Activated CD8-positive, alpha-beta T cell treated with anti-CD3 and anti-CD28 coated beads, Interleukin-2, amount 10 ng/mL, durations not matched to agents 7 days and 5 days (primary cell): ENCODE data around the gene KDELR3. TPM values are rescaled to one million over a fixed set of nuclear protein-coding genes. Genes with fewer than 3 reads are reported as not detected.

Experiments
- ATAC-seq: fragments of 150-1000 bp; cut with Tn5 transposase; one replicate; pipeline ENCODE4 v1.10.0; 2021; ENCODE audit warnings: moderate library complexity
- CTCF ChIA-PET: fragments of 350-600 bp; sonication (Branson Sonifier 250); formaldehyde crosslinking; loops from one replicate; lab custom pipeline; 2021; ENCODE audit warnings: antibody characterized with exemption; lab: Charles Lee
- POLR2A ChIA-PET: fragments of 350-600 bp; sonication (Branson Sonifier 250); formaldehyde crosslinking; loops from one replicate; lab custom pipeline; 2021; ENCODE audit warnings: antibody characterized with exemption; lab: Charles Lee
- DNase-seq: peaks from one replicate; pipeline ENCODE4 v3.0.0-alpha.2; 2020
- H3K27ac Mint-ChIP-seq: one replicate; pipeline ENCODE4 v1.8.0; 2021; ENCODE audit warnings: mild to moderate bottlenecking, mixed read lengths
- H3K27me3 Mint-ChIP-seq: one replicate; pipeline ENCODE4 v1.8.0; 2021; ENCODE audit warnings: low read depth, mixed read lengths
- H3K36me3 Mint-ChIP-seq: one replicate; pipeline ENCODE4 v1.8.0; 2021; ENCODE audit warnings: low read depth, mixed read lengths
- H3K4me1 Mint-ChIP-seq: one replicate; pipeline ENCODE4 v1.8.0; 2021; ENCODE audit warnings: low read depth, mixed read lengths
- H3K4me3 Mint-ChIP-seq: one replicate; pipeline ENCODE4 v1.8.0; 2021; ENCODE audit warnings: mild to moderate bottlenecking, mixed read lengths
- H3K9me3 Mint-ChIP-seq: one replicate; pipeline ENCODE4 v1.8.0; 2022; ENCODE audit warnings: mixed read lengths; ENCODE audit not compliant: insufficient read depth
- total RNA-seq, 2 experiments: library from RNA; stranded (reverse); gene quantifications; one replicate each; pipeline ENCODE4 v1.2.3, GENCODE V29; 2021

The KDELR3 gene
- total RNA-seq, 2 experiments from 2014 or later, result 0.99 to 1.0 TPM

DNA sequence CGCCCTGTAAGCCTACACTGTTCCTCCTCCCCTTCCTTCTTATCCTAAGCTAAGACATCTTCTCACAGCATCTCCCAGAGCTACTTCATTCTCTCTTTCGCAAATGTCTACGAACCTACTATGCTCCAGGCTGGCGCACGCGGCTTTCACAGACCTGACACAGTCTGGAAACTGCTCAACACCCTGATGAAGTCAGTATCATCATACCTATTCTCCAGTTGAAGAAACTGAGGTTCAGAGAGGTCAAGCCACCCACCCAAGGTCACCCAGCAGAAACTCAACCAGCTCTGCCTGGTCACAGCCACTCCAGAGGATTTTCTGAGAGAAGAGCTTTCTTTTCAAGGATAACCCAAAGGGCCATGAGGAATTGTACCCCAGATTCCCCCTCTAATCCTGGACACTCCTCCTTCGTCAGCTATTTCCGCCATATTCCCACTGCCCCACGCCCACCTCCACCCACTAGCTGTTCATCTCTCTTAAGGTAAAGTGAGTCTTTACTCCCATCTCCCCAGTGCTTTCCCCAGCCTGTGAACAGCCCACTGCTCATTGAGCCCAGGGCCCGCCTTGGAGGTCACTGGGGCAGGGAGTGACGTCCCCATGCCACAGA lies 14.7 kb upstream of the KDELR3 start:
- Mint-ChIP-seq H3K36me3 (peaks cover 2% of the 10 kb centered on the region), H3K4me1 (peaks cover 11% of the 10 kb centered on the region), H3K9me3 (no peaks in the 10 kb centered on the region), H3K4me3 (no peak overlapping the region), H3K27me3 (peaks cover 45% of the 10 kb centered on the region), H3K27ac (no peak overlapping the region)
- ATAC-seq, result no peak
- ChIA-PET CTCF (no interaction called here), POLR2A (interaction anchor here (0.6 kb wide), 1 partner anchor 28 kb away, joined by 5 read pairs; no protein-coding TSS in a partner anchor)
- no peak for DNase-seq

GRCh38 chr22:38453996-38454352 lies 13.9 kb upstream of the KDELR3 start:
- Mint-ChIP-seq H3K9me3 (no peaks in the 10 kb centered on the region), H3K36me3 (peaks cover 2% of the 10 kb centered on the region), H3K4me3 (no peak overlapping the region), H3K4me1 (peaks cover 11% of the 10 kb centered on the region), H3K27ac (no peak overlapping the region), H3K27me3 (peaks cover 51% of the 10 kb centered on the region)
- ChIA-PET POLR2A (interaction anchor here (0.9 kb wide), 1 partner anchor 8 kb away, joined by 3 read pairs; no protein-coding TSS in a partner anchor), CTCF (no interaction called here)
- ATAC-seq (peak; percentile 5), DNase-seq (no peak)

DNA sequence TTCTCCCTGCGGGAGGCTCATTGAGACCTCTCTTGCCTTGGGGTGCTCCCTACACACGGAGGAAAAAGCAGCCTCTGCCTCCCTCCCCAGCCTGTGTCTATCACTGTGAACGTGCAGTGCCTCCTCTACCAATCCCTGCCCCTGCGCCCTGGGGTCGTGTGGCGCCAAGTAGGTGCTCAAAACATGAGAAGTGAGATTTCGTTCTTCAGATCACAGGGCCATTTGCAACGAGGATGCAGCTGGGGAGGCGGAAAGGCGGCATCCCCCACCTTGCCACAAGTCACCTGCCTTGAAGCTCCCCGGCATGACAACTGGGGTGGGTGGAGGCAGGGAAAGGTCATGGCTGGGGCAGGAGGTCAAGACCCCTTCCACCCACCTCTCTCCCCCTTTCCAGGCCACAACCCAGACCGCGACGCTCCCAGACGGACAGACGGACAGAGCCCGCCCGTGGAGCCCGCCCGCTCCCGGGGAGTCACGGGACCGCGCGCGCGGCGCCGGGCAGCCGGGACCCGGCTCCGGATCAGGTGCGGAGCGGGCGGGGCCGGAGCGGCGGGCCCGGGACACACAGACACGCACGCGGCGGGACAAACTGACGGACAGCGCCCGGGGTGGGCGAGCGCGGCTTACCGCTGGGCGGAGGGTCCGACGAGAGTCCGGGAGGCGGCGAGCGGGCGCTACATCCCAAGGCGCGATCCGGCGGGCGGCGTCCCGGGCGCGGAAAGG lies 13.4 kb upstream of the KDELR3 start:
- Mint-ChIP-seq H3K27ac (no peak overlapping the region), H3K27me3 (peaks cover 56% of the 10 kb centered on the region), H3K36me3 (peaks cover 2% of the 10 kb centered on the region), H3K4me3 (peak overlapping the region; percentile 57), H3K4me1 (peaks cover 11% of the 10 kb centered on the region), H3K9me3 (no peaks in the 10 kb centered on the region)
- DNase-seq (peak; percentile 32), ATAC-seq (peak; percentile 40)
- POLR2A ChIA-PET, result interaction anchor here (0.9 kb wide), 1 partner anchor 8 kb away, joined by 3 read pairs; no protein-coding TSS in a partner anchor
- CTCF ChIA-PET, result no interaction called here

GRCh38 chr22:38455076-38455529 lies 12.8 kb upstream of the KDELR3 start, which contains the start of gene KCNJ4:
Gene KCNJ4, minus strand, starts transcription at chr22:38455199. Its CDS starts 27,067 bp downstream, at chr22:38428132.
- Mint-ChIP-seq H3K27ac (no peak within 1 kb of the TSS), H3K4me1 (peaks cover 11% of the 10 kb centered on the region), H3K4me3 (peak within 1 kb of the TSS; percentile 57), H3K27me3 (peaks cover 56% of the 10 kb centered on the region), H3K36me3 (peaks cover 2% of the 10 kb centered on the region), H3K9me3 (no peaks in the 10 kb centered on the region)
- ChIA-PET CTCF (no interaction called here), POLR2A (interaction anchor here (0.9 kb wide), 1 partner anchor 9 kb away, joined by 3 read pairs; no protein-coding TSS in a partner anchor)
- no peak for ATAC-seq
- DNase-seq, result no peak

DNA sequence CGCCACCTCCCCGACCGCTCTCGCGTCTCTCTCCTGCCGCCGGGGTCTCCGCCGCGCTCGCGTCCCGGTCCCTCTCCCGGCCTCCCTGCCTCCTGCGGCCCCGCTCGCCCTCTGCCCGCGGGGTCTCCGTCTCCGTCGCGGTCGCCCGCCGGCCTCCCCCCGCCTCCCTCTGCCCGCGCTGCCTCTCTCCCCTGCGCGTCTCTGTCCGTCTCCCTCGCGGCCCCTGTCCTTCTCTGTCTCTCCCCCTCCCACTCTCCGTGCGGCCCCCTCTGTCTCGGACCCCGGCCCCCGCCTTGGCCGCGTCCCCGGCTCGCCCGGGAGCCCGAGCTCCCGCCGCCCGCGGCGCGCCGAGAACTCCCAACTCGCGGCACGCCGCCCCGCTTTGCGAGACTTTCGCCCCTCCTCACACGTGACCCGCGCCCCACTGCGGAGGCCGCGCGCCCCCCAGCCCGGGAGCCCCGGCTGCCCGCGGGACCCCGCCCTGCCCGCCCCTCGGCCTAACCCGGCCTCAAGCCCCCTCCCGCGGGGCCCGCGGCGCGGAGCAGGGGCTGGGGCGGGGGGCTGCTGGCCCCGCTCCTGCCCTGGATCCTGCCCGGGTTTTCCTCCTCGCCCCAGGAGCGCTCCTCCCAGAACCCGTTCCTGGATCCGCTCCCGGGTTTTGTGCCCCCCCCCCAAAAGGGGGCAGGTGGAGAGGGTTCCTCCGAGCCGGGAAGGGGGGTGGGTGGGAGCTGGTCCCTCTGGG lies 12.2 kb upstream of the KDELR3 start:
- CTCF ChIA-PET, result no interaction called here

GRCh38 chr22:38456272-38456835 lies 11.5 kb upstream of the KDELR3 start:
- H3K4me3 Mint-ChIP-seq, result peak overlapping the region; percentile 41
- H3K4me1 Mint-ChIP-seq, result peaks cover 11% of the 10 kb centered on the region

More for the DNA sequence above, 12.2 kb upstream of the KDELR3 start:
- H3K36me3 Mint-ChIP-seq, result peaks cover 2% of the 10 kb centered on the region
- H3K27me3 Mint-ChIP-seq, result peaks cover 57% of the 10 kb centered on the region
- H3K4me3 Mint-ChIP-seq, result no peak overlapping the region
- ATAC-seq (no peak), DNase-seq (no peak)
- H3K4me1 Mint-ChIP-seq, result peaks cover 11% of the 10 kb centered on the region
- POLR2A ChIA-PET, result no interaction called here
- no peaks in the 10 kb centered on the region for H3K9me3 Mint-ChIP-seq
- no peak overlapping the region for H3K27ac Mint-ChIP-seq

GRCh38 chr22:38456841-38457699 lies 10.8 kb upstream of the KDELR3 start:
- H3K4me3 Mint-ChIP-seq, result no peak overlapping the region
- peaks cover 69% of the 10 kb centered on the region for H3K27me3 Mint-ChIP-seq
- DNase-seq, result no peak
- no peaks in the 10 kb centered on the region for H3K9me3 Mint-ChIP-seq
- peaks cover 2% of the 10 kb centered on the region for H3K36me3 Mint-ChIP-seq
- H3K4me1 Mint-ChIP-seq, result peaks cover 19% of the 10 kb centered on the region
- no peak overlapping the region for H3K27ac Mint-ChIP-seq
- ATAC-seq, result no peak
- ChIA-PET CTCF (no interaction called here), POLR2A (no interaction called here)

More at GRCh38 chr22:38456272-38456835, 11.5 kb upstream of the KDELR3 start:
- POLR2A ChIA-PET, result no interaction called here
- ATAC-seq (no peak), DNase-seq (no peak)
- Mint-ChIP-seq H3K36me3 (peaks cover 2% of the 10 kb centered on the region), H3K27me3 (peaks cover 62% of the 10 kb centered on the region), H3K9me3 (no peaks in the 10 kb centered on the region), H3K27ac (no peak overlapping the region)
- CTCF ChIA-PET, result no interaction called here

DNA sequence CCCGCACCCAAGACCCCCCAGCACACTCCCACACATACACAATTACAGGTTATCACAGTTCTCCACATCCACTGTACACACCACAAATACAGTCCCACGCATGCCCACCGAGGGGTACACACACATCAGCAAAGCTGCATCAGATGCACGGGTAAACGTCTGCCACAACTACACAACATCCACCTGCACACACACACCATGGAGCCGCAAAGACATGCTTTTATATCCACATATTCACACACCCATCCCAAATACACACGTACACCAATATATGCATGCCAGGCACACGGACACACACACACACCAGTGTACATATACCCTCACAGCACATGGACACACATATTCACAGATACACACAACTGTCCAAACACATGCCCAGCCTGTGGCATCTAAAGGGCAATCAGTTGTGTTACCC lies 7.5 kb upstream of the KDELR3 start:
- Mint-ChIP-seq H3K4me3 (no peak overlapping the region), H3K36me3 (no peaks in the 10 kb centered on the region), H3K27ac (no peak overlapping the region), H3K4me1 (peaks cover 23% of the 10 kb centered on the region), H3K27me3 (peaks cover 76% of the 10 kb centered on the region), H3K9me3 (no peaks in the 10 kb centered on the region)
- ChIA-PET POLR2A (no interaction called here), CTCF (interaction anchor here (0.8 kb wide), 1 partner anchor 41 kb away, joined by 3 read pairs; no protein-coding TSS in a partner anchor)
- DNase-seq (no peak), ATAC-seq (no peak)

GRCh38 chr22:38461057-38461413 lies 6.9 kb upstream of the KDELR3 start:
- CTCF ChIA-PET, result no interaction called here
- H3K27ac Mint-ChIP-seq, result no peak overlapping the region

GRCh38 chr22:38461414-38462081 lies 6.3 kb upstream of the KDELR3 start:
- ATAC-seq, result peak; percentile 77
- ChIA-PET CTCF (interaction anchor here (0.9 to 1.6 kb wide), 2 partner anchors 46 to 409 kb away, joined by 4 to 7 read pairs; no protein-coding TSS in a partner anchor), POLR2A (interaction anchor here (0.9 kb wide), 1 partner anchor 19 kb away, joined by 4 read pairs; no protein-coding TSS in a partner anchor)
- H3K9me3 Mint-ChIP-seq, result no peaks in the 10 kb centered on the region
- H3K27me3 Mint-ChIP-seq, result peaks cover 80% of the 10 kb centered on the region
- H3K4me3 Mint-ChIP-seq, result peak overlapping the region; percentile 15
- H3K36me3 Mint-ChIP-seq, result no peaks in the 10 kb centered on the region
- H3K27ac Mint-ChIP-seq, result no peak overlapping the region
- peak; percentile 76 for DNase-seq
- peaks cover 19% of the 10 kb centered on the region for H3K4me1 Mint-ChIP-seq

More at GRCh38 chr22:38461057-38461413, 6.9 kb upstream of the KDELR3 start:
- Mint-ChIP-seq H3K4me1 (peaks cover 23% of the 10 kb centered on the region), H3K9me3 (no peaks in the 10 kb centered on the region), H3K27me3 (peaks cover 80% of the 10 kb centered on the region), H3K36me3 (no peaks in the 10 kb centered on the region), H3K4me3 (no peak overlapping the region)
- POLR2A ChIA-PET, result interaction anchor here (0.9 kb wide), 1 partner anchor 19 kb away, joined by 4 read pairs; no protein-coding TSS in a partner anchor
- ATAC-seq (peak; percentile 16), DNase-seq (no peak)
